K562 (cell line): ENCODE data around the gene PRAME. TPM values are rescaled to one million over a fixed set of nuclear protein-coding genes. Genes with fewer than 3 reads are reported as not detected.

Experiments used
- C11orf30 ChIP-seq: fragments of 450-650 bp; IDR thresholded peaks from 2 replicates; pipeline ENCODE4 v1.6.1; 2016; ENCODE audit warnings: low read depth, mild to moderate bottlenecking
- CEBPZ ChIP-seq: fragments of 150-350 bp; IDR thresholded peaks from 2 replicates; pipeline ENCODE4 v1.6.1; 2014; ENCODE audit warnings: low read depth, mild to moderate bottlenecking, low read length, borderline replicate concordance
- LCOR ChIP-seq: sonication (generic); formaldehyde crosslinking; IDR thresholded peaks from 2 replicates; pipeline ENCODE4 v1.8.0; 2022; ENCODE audit warnings: mild to moderate bottlenecking, missing genetic modification reagents
- NBN ChIP-seq: fragments of 450-650 bp; IDR thresholded peaks from 2 replicates; pipeline ENCODE4 v1.6.1; 2016; ENCODE audit warnings: low read depth, mild to moderate bottlenecking
- NFYB ChIP-seq: IDR thresholded peaks from 2 replicates; pipeline ENCODE4 v1.6.1; 2011; ENCODE audit warnings: mild to moderate bottlenecking, moderate library complexity; ENCODE audit not compliant: insufficient read length; ENCODE audit errors: extremely low read depth
- PPARD ChIP-seq: fragments of 250-450 bp; sonication (Bioruptor Pico); IDR thresholded peaks from 2 replicates; pipeline ENCODE4 v1.8.0; 2022; ENCODE audit warnings: inconsistent platforms, mild to moderate bottlenecking, moderate library complexity
- SRSF3 ChIP-seq: fragments of 200-400 bp; formaldehyde crosslinking; IDR thresholded peaks from 2 replicates; pipeline ENCODE4 v1.6.1; 2016; ENCODE audit warnings: mild to moderate bottlenecking, low read length, moderate library complexity; ENCODE audit not compliant: insufficient read depth
- ZBTB17 ChIP-seq: fragments of 450-650 bp; formaldehyde crosslinking; IDR thresholded peaks from 2 replicates; pipeline ENCODE4 v1.4.0; 2020; ENCODE audit warnings: mild to moderate bottlenecking
- ZNF197 ChIP-seq: fragments of 200-800 bp; sonication (Bioruptor generic); IDR thresholded peaks from 2 replicates; pipeline ENCODE4 v1.6.1; 2016; ENCODE audit warnings: low read depth, missing genetic modification characterization, missing compliant biosample characterization
- ZNF407 ChIP-seq: fragments of 450-650 bp; IDR thresholded peaks from 2 replicates; pipeline ENCODE4 v1.6.1; 2016; ENCODE audit warnings: low read depth
- ZNF551 ChIP-seq: fragments of 250-450 bp; sonication (Bioruptor Pico); IDR thresholded peaks from 2 replicates; pipeline ENCODE4 v1.5.0; 2021; ENCODE audit warnings: mild to moderate bottlenecking, moderate library complexity
- ZNF717 ChIP-seq: fragments of 250-450 bp; sonication (Bioruptor Pico); IDR thresholded peaks from 2 replicates; pipeline ENCODE4 v1.5.0; 2021
- polyA plus RNA-seq, 8 experiments: library from polyadenylated mRNA; depleted of rRNA in 4 of 8; stranded (reverse) in 5 of 8; unstranded in 3 of 8; fragments of >200 nt; fragmentation: Nextera tagmentation in 2 of 8; fragmentation: Illumina TruSeq in 1 of 8; extraction: Ambion mirVana in 2 of 8; extraction: Trizol in 1 of 8; gene quantifications; 2 replicates each; pipeline versions ENCODE4 v1.2.1 to v1.2.3, GENCODE V29; 2011 to 2014; ENCODE audit warnings: inconsistent platforms in 1 of 8, missing spikeins in 1 of 8
- total RNA-seq, 7 experiments: library from RNA; depleted of rRNA in 6 of 7; stranded (reverse); fragments of >200 nt in 6 of 7; fragmentation: Illumina TruSeq in 2 of 7; extraction: Trizol in 2 of 7; gene quantifications; 2 replicates each; pipeline versions ENCODE4 v1.2.1 to v1.2.3, GENCODE V29; 2011 to 2021; ENCODE audit warnings: low replicate concordance in 1 of 7
- TF ChIP-seq, protein P1 (sequence below): fragments of 250-450 bp; sonication (Bioruptor Pico); IDR thresholded peaks from 2 replicates; pipeline ENCODE4 v1.4.0; 2020; ENCODE audit warnings: mild to moderate bottlenecking, moderate library complexity

Gene PRAME
- total and polyA plus RNA-seq, 9 of the 15 experiments (the other 6 are each of a cell fraction or from before 2014, with no cell fraction given), result 662 to 2,141 (median 1,142) TPM

GRCh38 chr22:22578702-22579424, 19.8 kb upstream of the PRAME start (continued):
- TF ChIP-seq ZNF197 (CRISPR knock-in tag) (no peak), SRSF3 (no peak), ZNF407 (no peak), ZBTB17 (no peak), LCOR (CRISPR knock-in tag) (no peak), ZNF717 (CRISPR knock-in tag) (no peak), NFYB (no peak), ZNF551 (no peak), PPARD (CRISPR knock-in tag) (no peak), CEBPZ (no peak), C11orf30 (no peak), NBN (no peak)
- TF ChIP-seq, protein P1, sequence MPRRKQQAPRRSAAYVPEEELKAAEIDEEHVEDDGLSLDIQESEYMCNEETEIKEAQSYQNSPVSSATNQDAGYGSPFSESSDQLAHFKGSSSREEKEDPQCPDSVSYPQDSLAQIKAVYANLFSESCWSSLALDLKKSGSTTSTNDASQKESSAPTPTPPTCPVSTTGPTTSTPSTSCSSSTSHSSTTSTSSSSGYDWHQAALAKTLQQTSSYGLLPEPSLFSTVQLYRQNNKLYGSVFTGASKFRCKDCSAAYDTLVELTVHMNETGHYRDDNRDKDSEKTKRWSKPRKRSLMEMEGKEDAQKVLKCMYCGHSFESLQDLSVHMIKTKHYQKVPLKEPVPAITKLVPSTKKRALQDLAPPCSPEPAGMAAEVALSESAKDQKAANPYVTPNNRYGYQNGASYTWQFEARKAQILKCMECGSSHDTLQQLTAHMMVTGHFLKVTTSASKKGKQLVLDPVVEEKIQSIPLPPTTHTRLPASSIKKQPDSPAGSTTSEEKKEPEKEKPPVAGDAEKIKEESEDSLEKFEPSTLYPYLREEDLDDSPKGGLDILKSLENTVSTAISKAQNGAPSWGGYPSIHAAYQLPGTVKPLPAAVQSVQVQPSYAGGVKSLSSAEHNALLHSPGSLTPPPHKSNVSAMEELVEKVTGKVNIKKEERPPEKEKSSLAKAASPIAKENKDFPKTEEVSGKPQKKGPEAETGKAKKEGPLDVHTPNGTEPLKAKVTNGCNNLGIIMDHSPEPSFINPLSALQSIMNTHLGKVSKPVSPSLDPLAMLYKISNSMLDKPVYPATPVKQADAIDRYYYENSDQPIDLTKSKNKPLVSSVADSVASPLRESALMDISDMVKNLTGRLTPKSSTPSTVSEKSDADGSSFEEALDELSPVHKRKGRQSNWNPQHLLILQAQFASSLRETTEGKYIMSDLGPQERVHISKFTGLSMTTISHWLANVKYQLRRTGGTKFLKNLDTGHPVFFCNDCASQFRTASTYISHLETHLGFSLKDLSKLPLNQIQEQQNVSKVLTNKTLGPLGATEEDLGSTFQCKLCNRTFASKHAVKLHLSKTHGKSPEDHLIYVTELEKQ (CRISPR knock-in tag), result no peak
